Activated CD4-positive, alpha-beta T cell treated with anti-CD3 and anti-CD28 coated beads for 48 hours (primary cell): ENCODE data around the gene CLEC16A.
A peak's percentile ranks its signal among the peaks of the same experiment; 100 is the strongest.
"Not testable (repeated sequence)": the region's sequence is repeated elsewhere in the genome, so short reads cannot be mapped to it uniquely, and the experiment has no call there.

Experiments used
- DNase-seq: peaks from one replicate; pipeline ENCODE4 v3.0.0-alpha.2; 2020

The CLEC16A gene

GRCh38 chr16:10944249-10945064 lies at the start of gene CLEC16A:
Gene CLEC16A, plus strand, starts transcription at chr16:10944564. Its CDS starts 154 bp downstream, at chr16:10944718.
- peak; percentile 97 for DNase-seq

GRCh38 chr16:10895053-10895946 lies 49.1 kb upstream of the CLEC16A start:
- peak; percentile 54 for DNase-seq

- DNase-seq, result no peak
Observed at GRCh38 chr16:10896165-10896564, 48.2 kb upstream of the CLEC16A start.

GRCh38 chr16:10896723-10897122 lies 47.6 kb upstream of the CLEC16A start:
- no peak for DNase-seq

GRCh38 chr16:10897134-10897533 lies 47.2 kb upstream of the CLEC16A start:
- no peak for DNase-seq

- no peak for DNase-seq
Observed at GRCh38 chr16:10902999-10903398, 41.4 kb upstream of the CLEC16A start.

GRCh38 chr16:10906482-10906881 lies 37.9 kb upstream of the CLEC16A start:
- no peak for DNase-seq

- DNase-seq, result no peak
Observed at GRCh38 chr16:10906914-10907756, 37.2 kb upstream of the CLEC16A start.

- DNase-seq, result no peak
Observed at GRCh38 chr16:10907757-10908045, 36.7 kb upstream of the CLEC16A start.

- no peak for DNase-seq
Observed at GRCh38 chr16:10911267-10911666, 33.1 kb upstream of the CLEC16A start.

GRCh38 chr16:10916534-10916933 lies 27.8 kb upstream of the CLEC16A start:
- no peak for DNase-seq

GRCh38 chr16:10918294-10919002 lies 25.9 kb upstream of the CLEC16A start:
- DNase-seq, result peak; percentile 92

GRCh38 chr16:10919003-10919351 lies 25.4 kb upstream of the CLEC16A start:
- DNase-seq, result no peak

GRCh38 chr16:10920726-10921427 lies 23.5 kb upstream of the CLEC16A start:
- no peak for DNase-seq

- no peak for DNase-seq
Observed at GRCh38 chr16:10921536-10922327, 22.6 kb upstream of the CLEC16A start.

- no peak for DNase-seq
Observed at GRCh38 chr16:10922328-10923145, 21.8 kb upstream of the CLEC16A start.

- no peak for DNase-seq
Observed at GRCh38 chr16:10923146-10923649, 21.2 kb upstream of the CLEC16A start.

- no peak for DNase-seq
Observed at GRCh38 chr16:10923650-10924214, 20.6 kb upstream of the CLEC16A start.

- not testable (repeated sequence) for DNase-seq
Observed at GRCh38 chr16:10925285-10925684, 19.1 kb upstream of the CLEC16A start.

GRCh38 chr16:10926094-10926493 lies 18.3 kb upstream of the CLEC16A start:
- DNase-seq, result no peak
